Neural crest cell (in vitro differentiated cells): ENCODE data around the gene KCTD17. TPM values are rescaled to one million over a fixed set of nuclear protein-coding genes. Genes with fewer than 3 reads are reported as not detected.
A peak's percentile ranks its signal among the peaks of the same experiment; 100 is the strongest.

ENCODE experiments used
- DNase-seq: peaks from one replicate; pipeline ENCODE4 v3.0.0; 2021; ENCODE audit warnings: low read depth, mixed read lengths, low spot score
- H3K27ac Mint-ChIP-seq: one replicate; pipeline ENCODE4 v1.8.0; 2021; ENCODE audit warnings: mild to moderate bottlenecking, mixed read lengths; ENCODE audit not compliant: unreplicated experiment
- H3K27me3 Mint-ChIP-seq: 2 replicates; pipeline ENCODE4 v1.8.0; 2021; ENCODE audit warnings: low read depth, mild to moderate bottlenecking, mixed read lengths
- H3K36me3 Mint-ChIP-seq: 2 replicates; pipeline ENCODE4 v1.8.0; 2021; ENCODE audit warnings: low read depth, mild to moderate bottlenecking, mixed read lengths
- H3K4me1 Mint-ChIP-seq: 2 replicates; pipeline ENCODE4 v1.8.0; 2021; ENCODE audit warnings: mixed read lengths
- H3K4me3 Mint-ChIP-seq: one replicate; pipeline ENCODE4 v1.8.0; 2021; ENCODE audit warnings: mild to moderate bottlenecking, mixed read lengths
- H3K9me3 Mint-ChIP-seq: 2 replicates; pipeline ENCODE4 v1.8.0; 2021; ENCODE audit warnings: mixed read lengths
- CTCF ChIP-seq: fragments of 200-600 bp; sonication (generic); conservative IDR thresholded peaks from 2 replicates; pipeline ENCODE4 v1.5.0; 2021; ENCODE audit warnings: antibody characterized with exemption, mild to moderate bottlenecking
- total RNA-seq: library from RNA; stranded (reverse); gene quantifications from 2 replicates; pipeline ENCODE4 v1.2.1, GENCODE V29; 2021

KCTD17 gene
- total RNA-seq, 1 donor from 2014 or later = 95.8 TPM

GRCh38 chr22:37075822-37076433 is 24.4 kb downstream of the KCTD17 start:
- TF ChIP-seq CTCF = no peak
- Mint-ChIP-seq H3K4me3 (no peak overlapping the region), H3K27ac (no peak overlapping the region), H3K9me3 (no peaks in the 10 kb centered on the region), H3K36me3 (no peaks in the 10 kb centered on the region), H3K4me1 (no peaks in the 10 kb centered on the region), H3K27me3 (peaks cover 15% of the 10 kb centered on the region)
- no peak for DNase-seq

- Mint-ChIP-seq H3K4me3 (no peak overlapping the region), H3K4me1 (no peaks in the 10 kb centered on the region), H3K27ac (no peak overlapping the region), H3K9me3 (no peaks in the 10 kb centered on the region), H3K27me3 (peaks cover 15% of the 10 kb centered on the region), H3K36me3 (no peaks in the 10 kb centered on the region)
- peak; percentile 77 for DNase-seq
- TF ChIP-seq CTCF = peak; percentile 99
These were observed 26.4 kb downstream of the KCTD17 start for GRCh38 chr22:37077802-37078448.

- Mint-ChIP-seq H3K27ac (no peak overlapping the region), H3K4me1 (no peaks in the 10 kb centered on the region), H3K27me3 (peaks cover 18% of the 10 kb centered on the region), H3K36me3 (no peaks in the 10 kb centered on the region), H3K4me3 (no peak overlapping the region), H3K9me3 (no peaks in the 10 kb centered on the region)
- no peak for DNase-seq
- TF ChIP-seq CTCF = no peak
These were observed 27.6 kb downstream of the KCTD17 start for GRCh38 chr22:37079158-37079557.

GRCh38 chr22:37079668-37080171 is 28.2 kb downstream of the KCTD17 start:
- Mint-ChIP-seq H3K4me1 (no peaks in the 10 kb centered on the region), H3K27ac (no peak overlapping the region), H3K36me3 (no peaks in the 10 kb centered on the region), H3K9me3 (no peaks in the 10 kb centered on the region), H3K4me3 (no peak overlapping the region), H3K27me3 (peaks cover 18% of the 10 kb centered on the region)
- DNase-seq = no peak
- no peak for TF ChIP-seq CTCF

- Mint-ChIP-seq H3K27me3 (peaks cover 18% of the 10 kb centered on the region), H3K4me1 (no peaks in the 10 kb centered on the region), H3K4me3 (no peak overlapping the region), H3K27ac (no peak overlapping the region), H3K36me3 (no peaks in the 10 kb centered on the region), H3K9me3 (no peaks in the 10 kb centered on the region)
- DNase-seq = no peak
- TF ChIP-seq CTCF = no peak
These were observed 28.9 kb downstream of the KCTD17 start for GRCh38 chr22:37080438-37080837.
